Measurements from ENCODE around the gene ZAR1. TPM values are rescaled to one million over a fixed set of nuclear protein-coding genes. Genes with fewer than 3 reads are reported as not detected.
"Not testable (repeated sequence)": the region's sequence is repeated elsewhere in the genome, so short reads cannot be mapped to it uniquely, and the experiment has no call there.

Gene ZAR1, protein sequence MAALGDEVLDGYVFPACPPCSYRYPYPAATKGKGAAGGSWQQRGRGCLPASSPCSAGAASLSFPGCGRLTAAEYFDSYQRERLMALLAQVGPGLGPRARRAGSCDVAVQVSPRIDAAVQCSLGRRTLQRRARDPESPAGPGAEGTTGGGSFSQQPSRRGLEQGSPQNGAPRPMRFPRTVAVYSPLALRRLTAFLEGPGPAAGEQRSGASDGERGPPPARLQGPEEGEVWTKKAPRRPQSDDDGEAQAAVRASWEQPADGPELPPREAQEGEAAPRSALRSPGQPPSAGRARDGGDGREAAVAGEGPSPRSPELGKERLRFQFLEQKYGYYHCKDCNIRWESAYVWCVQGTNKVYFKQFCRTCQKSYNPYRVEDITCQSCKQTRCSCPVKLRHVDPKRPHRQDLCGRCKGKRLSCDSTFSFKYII
- 2.5 TPM for total RNA-seq

- Histone ChIP-seq H3K4me3 (peak within 1 kb of the TSS; percentile 37 to 49), H3K36me3 (no peaks in the 10 kb centered on the region), H3K9me3 (no peaks in the 10 kb centered on the region), H3K4me1 (peaks cover 7% of the 10 kb centered on the region), H3K27me3 (no peaks in the 10 kb centered on the region), H3K27ac (no peak within 1 kb of the TSS)
- intact Hi-C loops (cut with DNase I): no loop called here
- TF ChIP-seq POLR2AphosphoS5 (IDR thresholded peaks at IDR 0.05; ENCODE audit: insufficient read depth in 1 of 2, low read depth in 1 of 2) (no peak), POLR2A (IDR thresholded peaks at IDR 0.05) (no peak), CTCF (IDR thresholded peaks at IDR 0.05) (no peak)
- DNase-seq (ENCODE audit: extremely low spot score in 2 of 2): no peak
Observed at GRCh38 chr4:48490012-48490679, at the start of gene ZAR1. ZAR1 (plus strand) TSS chr4:48490252; CDS start chr4:48490292, 40 bp downstream.

- H3K27me3 ChIP-seq; H3K4me3 ChIP-seq; H3K36me3 ChIP-seq; H3K9me3 ChIP-seq; intact Hi-C loops (cut with DNase I); H3K27ac ChIP-seq; DNase-seq (ENCODE audit: extremely low spot score in 2 of 2); H3K4me1 ChIP-seq: not testable (repeated sequence)
Observed at GRCh38 chr4:48440914-48441313, 49.1 kb upstream of the ZAR1 start.

- Histone ChIP-seq H3K36me3 (no peaks in the 10 kb centered on the region), H3K27me3 (no peaks in the 10 kb centered on the region), H3K4me1 (no peaks in the 10 kb centered on the region), H3K4me3 (no peak overlapping the region), H3K27ac (no peak overlapping the region), H3K9me3 (no peaks in the 10 kb centered on the region)
- TF ChIP-seq POLR2AphosphoS5 (IDR thresholded peaks at IDR 0.05; ENCODE audit: insufficient read depth in 1 of 2, low read depth in 1 of 2) (no peak), CTCF (IDR thresholded peaks at IDR 0.05) (peak in 1 of 3 experiments; percentile 20)
- intact Hi-C loops (cut with DNase I): no loop called here
- no peak for DNase-seq (ENCODE audit: extremely low spot score in 2 of 2)
Observed at GRCh38 chr4:48445704-48446103, 44.3 kb upstream of the ZAR1 start.

DNA sequence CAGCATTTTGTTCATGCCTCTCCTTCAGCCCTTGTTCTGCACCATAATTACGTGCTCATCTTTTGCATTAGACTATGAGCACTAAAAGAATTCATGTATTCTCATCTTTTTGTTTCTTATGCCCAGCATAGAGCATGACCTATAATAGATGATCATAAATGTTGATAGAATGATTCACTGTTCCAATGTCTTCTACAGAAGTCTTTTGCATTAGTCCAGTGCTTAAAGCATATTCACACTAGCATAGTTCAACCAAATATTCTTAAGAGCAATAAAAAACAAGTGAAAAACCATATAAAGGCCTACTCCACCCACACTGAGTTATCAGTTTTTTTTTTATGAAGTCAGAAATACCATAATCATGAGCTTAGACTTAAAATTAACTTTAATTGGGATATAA lies 43.4 kb upstream of the ZAR1 start:
- H3K4me3 ChIP-seq: no peak overlapping the region
- H3K27ac ChIP-seq: no peak overlapping the region
- H3K27me3 ChIP-seq: no peaks in the 10 kb centered on the region
- H3K9me3 ChIP-seq: no peaks in the 10 kb centered on the region
- TF ChIP-seq POLR2AphosphoS5 (IDR thresholded peaks at IDR 0.05; ENCODE audit: insufficient read depth in 1 of 2, low read depth in 1 of 2): no peak
- intact Hi-C loops (cut with DNase I): no loop called here
- H3K4me1 ChIP-seq: no peaks in the 10 kb centered on the region
- H3K36me3 ChIP-seq: no peaks in the 10 kb centered on the region
- DNase-seq (ENCODE audit: extremely low spot score in 2 of 2): no peak

DNA sequence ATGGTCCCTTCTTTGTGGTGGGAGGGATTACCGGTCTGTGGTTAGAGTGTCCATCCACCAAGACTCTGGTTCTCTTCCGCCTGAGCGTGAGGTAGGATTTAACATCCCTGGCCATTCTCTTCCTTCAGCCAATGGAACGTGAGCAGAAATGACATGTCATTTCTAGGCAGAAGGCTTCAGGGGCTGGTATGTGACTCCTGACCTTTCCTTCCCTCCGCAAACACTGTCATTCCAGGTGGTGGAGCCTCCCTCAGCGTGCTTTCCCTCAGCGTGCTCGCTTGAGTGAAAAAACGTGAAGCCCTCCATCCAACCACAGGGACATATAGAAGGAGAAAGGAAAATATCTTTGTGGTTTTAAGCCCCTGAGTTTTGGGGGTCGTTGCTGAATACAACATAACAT lies 40.9 kb upstream of the ZAR1 start:
- H3K27ac ChIP-seq: no peak overlapping the region
- H3K27me3 ChIP-seq: no peaks in the 10 kb centered on the region
- H3K36me3 ChIP-seq: no peaks in the 10 kb centered on the region
- H3K4me3 ChIP-seq: no peak overlapping the region
- no peaks in the 10 kb centered on the region for H3K9me3 ChIP-seq
- no peak for TF ChIP-seq CTCF (IDR thresholded peaks at IDR 0.05)
- no peak for TF ChIP-seq POLR2A (IDR thresholded peaks at IDR 0.05)
- TF ChIP-seq POLR2AphosphoS5 (IDR thresholded peaks at IDR 0.05; ENCODE audit: insufficient read depth in 1 of 2, low read depth in 1 of 2): no peak
- no peaks in the 10 kb centered on the region for H3K4me1 ChIP-seq
- DNase-seq (ENCODE audit: extremely low spot score in 2 of 2): no peak
- intact Hi-C loops (cut with DNase I): no loop called here

- intact Hi-C loops (cut with DNase I): no loop called here
- Histone ChIP-seq H3K27ac (no peak overlapping the region), H3K36me3 (no peaks in the 10 kb centered on the region), H3K9me3 (no peaks in the 10 kb centered on the region), H3K4me1 (no peaks in the 10 kb centered on the region), H3K4me3 (no peak overlapping the region), H3K27me3 (no peaks in the 10 kb centered on the region)
- DNase-seq (ENCODE audit: extremely low spot score in 2 of 2): no peak
- no peak for TF ChIP-seq CTCF (IDR thresholded peaks at IDR 0.05)
Observed at GRCh38 chr4:48450740-48451139, 39.3 kb upstream of the ZAR1 start.

GRCh38 chr4:48451656-48452055 lies 38.4 kb upstream of the ZAR1 start:
- intact Hi-C loops (cut with DNase I); H3K9me3 ChIP-seq: not testable (repeated sequence)

More at GRCh38 chr4:48451656-48452055, 38.4 kb upstream of the ZAR1 start:
- H3K4me3 ChIP-seq; H3K4me1 ChIP-seq; H3K27ac ChIP-seq; H3K27me3 ChIP-seq; H3K36me3 ChIP-seq; DNase-seq (ENCODE audit: extremely low spot score in 2 of 2): not testable (repeated sequence)

Measured in vagina (tissue), 2 donors.